Upper lobe of left lung (tissue), 6 donors: ENCODE results near the gene AZI2. TPM values are rescaled to one million over a fixed set of nuclear protein-coding genes. Genes with fewer than 3 reads are reported as not detected.

Source experiments
- ATAC-seq, 2 donors: fragments of 200-7000 bp; cut with Tn5 transposase; one replicate each; pipeline ENCODE4 v1.9.1; 2022; ENCODE audit warnings: mild to moderate bottlenecking in 2 of 2, moderate library complexity in 2 of 2; ENCODE audit not compliant: low FRiP score in 2 of 2
- DNase-seq, 2 donors: peaks; one replicate each; pipeline ENCODE4 v3.0.0-alpha.2; 2019 to 2020
- H3K27ac ChIP-seq, 4 donors: fragments of 200-600 bp; sonication (generic); one replicate each; pipeline ENCODE4 v1.5.1; 2016 to 2019
- H3K27me3 ChIP-seq, 4 donors: fragments of 200-600 bp; sonication (generic); one replicate each; pipeline ENCODE4 v1.5.1; 2017 to 2019
- H3K36me3 ChIP-seq, 4 donors: fragments of 200-600 bp; sonication (generic); one replicate each; pipeline ENCODE4 v1.5.1; 2016 to 2019
- H3K4me1 ChIP-seq, 4 donors: fragments of 200-600 bp; sonication (generic); one replicate each; pipeline ENCODE4 v1.5.1; 2018 to 2019
- H3K4me3 ChIP-seq, 4 donors: fragments of 200-600 bp; sonication (generic); one replicate each; pipeline ENCODE4 v1.5.1; 2017 to 2019; ENCODE audit warnings: mild to moderate bottlenecking in 2 of 4, moderate library complexity in 1 of 4
- H3K9me3 ChIP-seq, 4 donors: fragments of 200-600 bp; sonication (generic); one replicate each; pipeline ENCODE4 v1.5.1; 2018 to 2019
- CTCF ChIP-seq, 6 experiments: fragments of 450-650 bp in 4 of 6; fragments of 200-600 bp in 2 of 6; sonication (generic) in 2 of 6; IDR thresholded peaks; one replicate each; pipeline ENCODE4 v1.5.1; 2016 to 2019; ENCODE audit warnings: antibody characterized with exemption in 6 of 6
- EP300 ChIP-seq, 4 donors: sonication (generic); formaldehyde crosslinking; IDR thresholded peaks; one replicate each; pipeline ENCODE4 v1.5.1; 2017; ENCODE audit warnings: antibody characterized with exemption in 4 of 4, control low read depth in 2 of 4
- POLR2A ChIP-seq, 4 donors: fragments of 450-650 bp; IDR thresholded peaks; one replicate each; pipeline ENCODE4 v1.5.1; 2016 to 2017; ENCODE audit warnings: antibody characterized with exemption in 4 of 4, mild to moderate bottlenecking in 2 of 4
- POLR2AphosphoS5 ChIP-seq, 2 donors: sonication (generic); formaldehyde crosslinking; IDR thresholded peaks; one replicate each; pipeline ENCODE4 v1.5.1; 2017; ENCODE audit warnings: antibody characterized with exemption in 2 of 2
- WGBS, 2 donors: methylation state at CpG; one replicate each; pipeline ENCODE4 v1.1.5; 2017 to 2018; 5-methylcytosine and 5-hydroxymethylcytosine counted together
- total RNA-seq, 6 donors: library from RNA; depleted of rRNA in 4 of 6; stranded (reverse); fragments of >200 nt in 4 of 6; gene quantifications; one replicate each; pipeline versions ENCODE4 v1.1.0 to v1.2.1, GENCODE V29; 2016 to 2021
- donor health status: DM: no; HTN: no; CAD: no; lungs with moderate emphysema.
- donor health status: DM: no; HTN: yes; CAD: no; lungs with severe emphysema.

Gene AZI2
- total RNA-seq, 6 donors from 2014 or later, result 48.2 to 101 (median 70.7) TPM

DNA sequence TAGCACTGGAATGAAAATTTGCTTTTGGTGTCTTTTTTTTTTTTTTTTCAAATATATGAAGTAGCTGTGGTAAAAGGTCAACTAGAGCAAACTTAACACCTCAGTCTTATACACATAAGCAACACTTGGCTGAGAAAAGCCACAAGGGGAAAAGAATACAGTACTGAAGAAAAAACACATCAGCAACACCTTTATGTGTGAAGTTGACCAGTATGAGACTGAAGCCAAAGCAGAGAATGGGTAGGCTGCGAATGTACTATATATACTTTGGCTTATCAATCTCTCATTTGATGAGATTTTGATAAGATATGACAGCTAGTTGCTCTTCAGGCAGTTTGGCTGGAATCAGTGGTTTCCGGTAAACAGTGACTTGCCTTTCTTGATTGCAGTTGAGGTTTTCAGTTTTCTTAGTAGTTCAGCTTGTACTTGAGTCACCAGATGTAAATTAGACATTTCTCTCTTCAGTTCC, 22.1 kb downstream of the AZI2 start:
- Histone ChIP-seq H3K9me3 (no peaks in the 10 kb centered on the region), H3K27ac (peak overlapping the region in 2 of 4 donors; percentile 12 to 15), H3K4me1 (no peaks in the 10 kb centered on the region), H3K36me3 (peaks cover 6 to 57% (median 15%) of the 10 kb centered on the region in 4 donors), H3K4me3 (no peak overlapping the region), H3K27me3 (no peaks in the 10 kb centered on the region)
- peak in 1 of 2 donors; percentile 32 for ATAC-seq
- TF ChIP-seq POLR2AphosphoS5 (IDR thresholded peaks at IDR 0.05) (no peak), POLR2A (IDR thresholded peaks at IDR 0.05) (no peak), CTCF (IDR thresholded peaks at IDR 0.05) (no peak), EP300 (IDR thresholded peaks at IDR 0.05) (no peak)
- no peak for DNase-seq
- 64 to 72% methylated on average over 2 of the region's 2 CpGs for WGBS, 2 donors

- H3K9me3 ChIP-seq, result no peaks in the 10 kb centered on the region
- no peak for TF ChIP-seq EP300 (IDR thresholded peaks at IDR 0.05)
- TF ChIP-seq CTCF (IDR thresholded peaks at IDR 0.05), result no peak
- no peak for TF ChIP-seq POLR2AphosphoS5 (IDR thresholded peaks at IDR 0.05)
- TF ChIP-seq POLR2A (IDR thresholded peaks at IDR 0.05), result no peak
- WGBS, 2 donors, result 93% methylated on average over 1 of the region's 1 CpG
- H3K27ac ChIP-seq, result no peak overlapping the region
- ATAC-seq (no peak), DNase-seq (no peak)
- peaks cover 6 to 41% (median 18%) of the 10 kb centered on the region in 4 donors for H3K36me3 ChIP-seq
- no peak overlapping the region for H3K4me3 ChIP-seq
- H3K27me3 ChIP-seq, result no peaks in the 10 kb centered on the region
- H3K4me1 ChIP-seq, result no peaks in the 10 kb centered on the region
These were observed 26.2 kb downstream of the AZI2 start for GRCh38 chr3:28322464-28322863.

GRCh38 chr3:28320981-28321380, 27.6 kb downstream of the AZI2 start:
- no peaks in the 10 kb centered on the region for H3K9me3 ChIP-seq
- DNase-seq, result no peak
- H3K27me3 ChIP-seq, result no peaks in the 10 kb centered on the region
- TF ChIP-seq CTCF (IDR thresholded peaks at IDR 0.05) (no peak), EP300 (IDR thresholded peaks at IDR 0.05) (no peak), POLR2AphosphoS5 (IDR thresholded peaks at IDR 0.05) (no peak), POLR2A (IDR thresholded peaks at IDR 0.05) (no peak)
- peaks cover 6 to 31% (median 15%) of the 10 kb centered on the region in 4 donors for H3K36me3 ChIP-seq
- ATAC-seq, result no peak
- H3K4me1 ChIP-seq, result no peaks in the 10 kb centered on the region
- no peak overlapping the region for H3K4me3 ChIP-seq
- no peak overlapping the region for H3K27ac ChIP-seq

- no peaks in the 10 kb centered on the region for H3K4me1 ChIP-seq
- H3K27me3 ChIP-seq, result no peaks in the 10 kb centered on the region
- TF ChIP-seq CTCF (IDR thresholded peaks at IDR 0.05) (peak; percentile 22 to 60 (median 36)), POLR2AphosphoS5 (IDR thresholded peaks at IDR 0.05) (no peak)
- H3K27ac ChIP-seq, result no peak overlapping the region
- peaks cover 0 to 6% (median 3%) of the 10 kb centered on the region in 4 donors for H3K36me3 ChIP-seq
- ATAC-seq, result peak; percentile 66 to 82
- H3K4me3 ChIP-seq, result no peak overlapping the region
- no peaks in the 10 kb centered on the region for H3K9me3 ChIP-seq
- WGBS, 2 donors, result 32 to 33% methylated on average over 2 of the region's 2 CpGs
- peak in 1 of 2 donors; percentile 21 for DNase-seq
These were observed 31.1 kb downstream of the AZI2 start for GRCh38 chr3:28317438-28318022.

DNA sequence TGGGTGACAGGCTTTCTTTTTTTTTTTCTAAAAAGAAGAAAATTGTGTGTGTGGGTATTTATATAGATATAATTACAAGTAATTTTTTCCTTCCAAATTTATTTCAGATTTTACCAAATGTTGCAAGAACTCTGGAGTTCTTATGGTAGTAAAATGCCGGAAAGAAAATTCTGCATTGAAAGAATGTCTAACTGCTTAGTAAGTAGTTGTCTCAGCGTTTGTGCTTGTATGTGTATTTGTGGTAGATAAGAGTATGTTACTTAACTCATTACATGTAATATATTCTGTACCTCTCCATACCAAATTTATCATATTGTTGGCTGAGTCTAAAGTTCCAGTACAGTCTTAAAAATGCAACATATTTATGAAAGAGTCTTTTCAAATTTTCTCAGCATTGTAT, 32.4 kb downstream of the AZI2 start:
- Histone ChIP-seq H3K27me3 (no peaks in the 10 kb centered on the region), H3K4me1 (no peaks in the 10 kb centered on the region), H3K36me3 (peaks cover 0 to 6% (median 2%) of the 10 kb centered on the region in 4 donors), H3K4me3 (no peak overlapping the region), H3K9me3 (no peaks in the 10 kb centered on the region), H3K27ac (no peak overlapping the region)
- DNase-seq (no peak), ATAC-seq (no peak)
- TF ChIP-seq POLR2AphosphoS5 (IDR thresholded peaks at IDR 0.05) (no peak), POLR2A (IDR thresholded peaks at IDR 0.05) (no peak), EP300 (IDR thresholded peaks at IDR 0.05) (no peak), CTCF (IDR thresholded peaks at IDR 0.05) (no peak)
- 76 to 78% methylated on average over 2 of the region's 2 CpGs for WGBS, 2 donors
